T-helper 1 cell treated with Interleukin-12 subunit alpha and Interleukin-12 subunit beta and Interleukin-4 antibody, amounts not matched to agents 30 ng/mL and 1 ng/mL, for 36 hours (primary cell): ENCODE data around the gene C19orf12. TPM values are rescaled to one million over a fixed set of nuclear protein-coding genes. Genes with fewer than 3 reads are reported as not detected.
"Not testable (repeated sequence)": the region's sequence is repeated elsewhere in the genome, so short reads cannot be mapped to it uniquely, and the experiment has no call there.

Source experiments
- intact Hi-C: fragments of 100-400 bp; cut with micrococcal nuclease; formaldehyde crosslinking; loops from one replicate; pipeline ENCODE4 v1.15.1; 2024
- total RNA-seq: library from RNA; stranded (reverse); gene quantifications from 2 replicates; pipeline ENCODE4 v1.2.3, GENCODE V29; 2022

Gene C19orf12
- total RNA-seq, 1 donor from 2014 or later: 53.8 TPM

DNA sequence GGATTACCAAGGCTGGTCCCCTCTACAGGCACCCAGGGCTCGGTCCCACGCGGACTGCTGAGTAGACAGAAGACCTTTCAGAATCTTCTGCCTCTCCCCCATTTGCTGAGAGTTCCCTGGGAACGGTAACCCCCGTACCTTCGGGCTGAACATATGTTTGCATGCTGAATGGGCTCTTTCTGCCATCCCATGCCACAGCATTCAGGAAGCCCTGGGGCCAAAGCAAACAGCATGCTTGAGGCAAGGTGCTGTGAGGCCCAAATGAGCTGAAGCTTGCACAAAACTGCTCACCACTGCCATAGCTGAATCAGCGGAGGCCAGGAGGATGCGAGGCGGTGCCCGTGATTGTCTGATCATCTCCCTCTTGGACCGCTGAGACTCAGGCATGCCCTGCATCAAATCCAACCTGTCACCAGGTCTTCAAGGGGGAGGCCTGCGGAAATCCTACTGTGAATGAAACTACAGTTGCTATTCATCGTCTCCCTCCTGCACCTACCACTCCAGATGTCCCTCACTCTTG lies 16.3 kb upstream of the C19orf12 start:
- intact Hi-C loops: loop anchor here (5.0 kb wide), 1 partner anchor 496 kb away; no protein-coding TSS in a partner anchor

DNA sequence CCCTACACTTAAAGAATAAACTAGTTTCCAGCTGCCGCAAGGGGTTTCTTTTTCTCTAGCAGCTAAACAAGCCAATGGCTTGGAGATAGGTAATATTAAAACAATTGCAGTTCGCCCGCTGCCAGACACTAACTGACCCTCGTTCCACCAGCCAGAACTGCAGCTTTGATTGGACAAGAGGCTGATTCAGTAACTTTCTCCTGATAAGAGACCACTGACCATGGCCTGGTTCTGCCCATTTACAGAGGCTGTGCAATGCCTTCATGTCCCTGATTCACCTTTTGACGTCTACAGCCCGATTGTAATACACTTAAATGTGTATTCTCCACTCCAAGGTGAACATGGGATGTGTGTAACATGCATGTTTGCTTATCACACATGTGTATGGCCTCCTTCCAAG lies 12.8 kb upstream of the C19orf12 start:
- intact Hi-C loops: no loop called here

DNA sequence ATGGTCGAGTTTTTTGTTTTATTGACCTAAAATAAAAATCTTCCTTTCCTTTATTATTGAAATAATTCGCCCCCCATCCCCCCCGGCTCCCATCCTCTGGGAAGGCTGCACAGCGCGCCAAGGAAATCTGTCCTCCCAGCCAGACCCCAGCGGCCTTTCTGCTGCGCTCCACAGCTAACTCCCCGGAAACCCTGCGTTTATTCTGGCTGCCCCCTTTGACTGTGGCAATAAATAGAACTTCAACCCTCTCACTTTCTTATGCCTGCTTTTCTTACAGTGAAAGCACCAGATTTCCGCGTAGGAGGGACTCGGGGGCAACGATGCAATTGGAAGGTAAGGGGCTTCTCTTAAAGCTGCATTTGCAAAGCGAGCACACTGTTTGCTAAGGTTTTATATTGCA lies 9.7 kb upstream of the C19orf12 start:
- intact Hi-C loops: no loop called here

DNA sequence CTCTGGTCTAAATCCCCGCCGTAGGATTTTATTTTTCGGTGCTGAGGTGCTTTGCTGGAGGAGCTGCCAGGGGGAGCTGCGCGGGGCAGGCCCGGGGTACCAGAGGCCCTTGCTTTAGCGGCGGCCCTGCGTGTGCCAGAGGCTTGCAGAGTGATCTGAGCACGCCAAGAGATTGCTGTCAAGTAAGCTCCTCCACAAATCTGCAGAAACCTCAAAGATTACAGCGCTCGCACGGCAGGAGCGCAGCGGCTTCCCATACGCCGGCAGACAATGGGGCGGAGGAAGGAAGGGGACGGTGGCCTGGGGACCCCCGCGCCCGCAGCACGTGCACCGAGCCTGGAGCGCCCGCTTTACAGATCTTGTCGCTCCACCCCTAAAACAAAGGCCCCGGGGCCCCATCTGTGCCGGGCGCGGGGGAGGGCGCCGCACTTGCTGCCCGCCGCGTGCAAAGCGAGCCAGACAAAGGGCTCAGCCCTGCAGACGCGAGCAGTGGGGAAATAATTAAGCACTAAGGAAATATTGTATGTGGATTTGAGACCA lies 9.1 kb upstream of the C19orf12 start:
- intact Hi-C loops: no loop called here

DNA sequence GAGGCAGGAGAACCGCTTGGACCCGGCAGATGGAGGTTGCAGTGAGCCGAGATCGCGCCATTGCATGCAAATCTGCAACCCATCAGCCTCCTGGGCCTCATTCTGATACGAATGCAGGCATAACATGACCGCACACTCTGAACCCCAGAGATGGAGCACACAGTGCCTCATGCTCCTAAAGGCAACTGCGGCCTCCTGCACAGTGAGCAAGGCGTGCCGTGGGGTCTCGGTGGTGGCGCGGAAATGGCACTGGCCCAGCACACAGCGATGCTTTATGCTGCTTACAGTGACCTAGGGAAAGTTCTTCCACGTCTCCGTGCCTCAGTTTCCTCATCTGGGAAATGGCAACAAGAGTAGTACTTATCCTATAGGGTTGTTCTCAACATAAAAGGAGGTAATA lies 2.0 kb upstream of the C19orf12 start:
- intact Hi-C loops: loop anchor here (2.0 to 5.0 kb wide), 2 partner anchors 188 to 250 kb away; no protein-coding TSS in a partner anchor

DNA sequence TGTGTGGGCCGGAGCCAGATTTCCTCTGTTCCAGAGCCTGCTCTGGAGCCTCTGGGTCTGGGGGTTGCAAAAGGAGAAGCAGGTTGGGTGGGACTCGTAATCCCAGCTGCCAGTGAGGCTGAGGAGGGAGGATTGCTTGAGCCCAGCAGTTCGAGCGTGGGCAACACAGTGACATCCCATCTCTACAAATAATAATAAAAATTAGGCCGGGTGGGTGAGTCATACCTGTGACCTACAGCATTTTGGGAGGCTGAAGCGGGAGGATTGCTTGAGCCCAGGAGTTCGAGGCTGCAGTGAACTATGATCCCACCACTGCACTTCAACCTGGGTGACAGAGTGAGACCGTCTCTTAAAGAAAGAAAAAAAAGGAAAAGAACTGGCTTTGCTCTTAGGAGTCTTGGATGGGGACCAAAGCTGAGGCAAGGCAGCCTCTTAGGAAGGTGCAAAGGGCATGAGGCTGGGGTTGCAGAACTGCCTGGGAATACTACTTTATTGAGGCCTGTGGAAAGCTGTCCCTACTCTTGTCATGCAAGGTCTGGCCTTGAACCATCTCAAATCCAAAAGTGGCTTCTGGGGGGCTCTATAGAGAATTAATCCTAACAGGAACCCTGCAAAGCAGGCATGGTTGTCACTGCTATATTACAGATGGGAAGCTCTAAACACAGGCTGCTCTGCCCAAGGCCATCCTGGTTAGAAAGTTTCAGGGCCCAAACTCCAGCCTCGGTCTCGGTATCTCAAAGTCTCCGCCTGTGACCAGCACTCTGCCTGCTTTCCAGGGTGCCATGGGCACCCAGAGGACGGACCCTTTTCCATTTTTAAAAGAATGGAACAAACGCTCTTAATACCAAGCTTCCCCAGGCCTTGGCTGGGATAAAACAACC lies 880 bp upstream of the C19orf12 start:
- intact Hi-C loops: loop anchor here (1.0 to 5.0 kb wide), 11 partner anchors 22 to 249 kb away; partner anchors contain the start of genes CCNE1, PLEKHF1 and POP4

DNA sequence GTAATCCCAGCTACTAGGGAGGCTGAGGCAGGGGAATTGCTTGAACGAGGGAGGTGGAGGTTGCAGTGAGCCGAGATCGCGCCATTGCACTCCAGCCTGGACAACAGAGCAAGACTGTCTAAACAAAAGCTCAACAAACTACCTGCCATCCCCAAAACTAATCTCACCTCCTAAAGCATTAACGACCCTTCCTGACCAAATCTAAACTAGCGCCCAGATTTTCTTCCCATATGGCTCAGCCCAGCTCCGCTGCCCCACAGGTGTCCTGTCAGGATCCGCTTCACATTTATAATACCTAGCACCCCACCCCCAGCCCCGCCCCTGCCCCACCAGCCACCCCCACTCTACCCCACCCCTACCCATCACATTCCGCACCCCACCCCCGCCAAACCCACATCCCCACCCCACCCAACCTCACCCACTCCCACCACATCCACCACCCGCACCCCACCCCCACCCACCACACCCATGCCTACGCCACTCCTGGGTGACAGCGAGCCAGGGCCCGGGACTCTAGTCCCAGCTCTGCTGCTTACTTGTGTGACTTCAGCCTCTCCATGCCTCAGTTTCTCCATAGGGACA lies 599 bp downstream of the C19orf12 start:
- intact Hi-C loops: loop anchor here (1.0 to 5.0 kb wide), 5 partner anchors 9 to 502 kb away; partner anchors contain the start of genes UQCRFS1 and URI1

DNA sequence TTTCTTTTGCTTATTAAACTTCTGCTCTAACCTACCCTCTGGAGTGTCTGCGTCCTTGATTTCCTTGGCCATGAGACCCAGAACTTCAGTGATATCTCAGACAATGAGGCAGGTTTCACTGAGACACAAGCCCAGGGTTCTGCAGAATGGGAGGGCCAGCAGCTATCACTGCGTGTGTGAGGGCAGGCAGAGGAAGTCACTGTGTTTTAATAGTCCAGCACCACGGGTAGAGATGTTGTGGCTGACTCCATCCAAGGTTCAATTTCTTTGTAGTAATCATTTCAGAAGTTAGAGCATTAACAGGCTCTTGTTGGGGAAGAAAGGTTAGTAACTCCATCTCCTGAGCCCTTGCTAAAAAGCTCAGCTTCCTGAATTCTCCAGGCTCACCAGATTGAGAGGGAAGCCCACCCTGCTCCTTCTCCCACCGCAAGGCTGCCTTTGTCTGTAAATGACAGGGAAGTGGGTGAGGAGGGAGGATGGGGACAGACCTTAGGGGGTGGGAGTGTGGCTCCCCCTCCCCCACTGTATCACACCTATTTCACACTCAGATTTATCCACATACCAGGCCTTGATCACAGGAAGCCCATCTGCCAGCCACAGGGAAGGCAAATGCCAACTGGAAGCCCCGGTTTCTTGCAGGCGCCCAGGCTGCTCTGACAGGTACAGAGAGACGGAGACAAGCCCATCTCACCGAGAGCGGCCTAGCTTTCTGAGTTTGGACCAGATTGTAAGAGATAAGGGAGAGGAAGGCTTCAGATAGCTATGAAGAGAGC lies 2.1 kb downstream of the C19orf12 start:
- intact Hi-C loops: loop anchor here (5.0 kb wide), 1 partner anchor 501 kb away; the partner anchor contains the start of gene UQCRFS1

DNA sequence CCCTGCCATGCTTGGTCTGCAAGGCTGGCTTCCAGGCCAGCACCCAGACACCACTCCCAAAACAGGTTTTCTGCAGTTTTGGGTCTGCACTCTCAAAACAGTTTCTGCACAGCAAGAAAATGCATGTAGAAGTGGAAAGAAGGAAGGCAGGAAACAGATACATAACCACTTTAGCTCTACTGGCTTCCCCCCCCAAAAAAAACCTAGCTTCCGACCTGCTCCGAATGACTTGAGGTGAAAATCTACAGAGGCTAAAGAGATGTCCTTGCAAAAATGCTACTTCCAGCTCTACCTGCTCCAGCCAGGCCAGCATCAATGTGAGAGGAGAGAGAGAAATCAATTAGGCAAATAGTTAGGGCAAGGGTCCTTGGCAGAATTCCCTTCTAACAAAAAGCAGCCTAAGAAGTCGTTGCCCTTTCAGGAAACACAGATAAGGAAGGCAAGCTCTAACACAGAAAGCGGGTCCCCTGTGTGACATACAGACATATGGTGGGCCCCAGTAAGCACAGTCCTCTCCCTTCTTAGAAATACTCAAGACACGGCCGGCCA lies 3.4 kb downstream of the C19orf12 start:
- intact Hi-C loops: loop anchor here (5.0 kb wide), 1 partner anchor 499 kb away; the partner anchor contains the start of gene UQCRFS1

DNA sequence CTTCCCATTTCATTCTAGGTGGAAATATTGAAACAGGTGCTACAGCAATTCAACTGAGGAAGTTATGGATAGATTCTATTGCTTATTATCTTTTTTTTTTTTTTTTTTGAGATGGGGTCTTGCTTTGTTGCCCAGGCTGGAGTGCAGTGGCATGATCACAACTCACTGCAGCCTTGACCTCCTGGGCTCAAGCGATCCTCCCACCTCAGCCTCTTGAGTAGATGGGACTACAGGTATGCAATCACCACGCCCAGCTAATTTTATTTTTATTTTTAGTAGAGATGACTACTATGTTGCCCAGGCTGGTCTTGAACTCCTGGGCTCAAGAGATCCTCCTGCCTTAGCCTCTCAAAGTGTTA lies 5.6 kb downstream of the C19orf12 start:
- intact Hi-C loops: not testable (repeated sequence)

DNA sequence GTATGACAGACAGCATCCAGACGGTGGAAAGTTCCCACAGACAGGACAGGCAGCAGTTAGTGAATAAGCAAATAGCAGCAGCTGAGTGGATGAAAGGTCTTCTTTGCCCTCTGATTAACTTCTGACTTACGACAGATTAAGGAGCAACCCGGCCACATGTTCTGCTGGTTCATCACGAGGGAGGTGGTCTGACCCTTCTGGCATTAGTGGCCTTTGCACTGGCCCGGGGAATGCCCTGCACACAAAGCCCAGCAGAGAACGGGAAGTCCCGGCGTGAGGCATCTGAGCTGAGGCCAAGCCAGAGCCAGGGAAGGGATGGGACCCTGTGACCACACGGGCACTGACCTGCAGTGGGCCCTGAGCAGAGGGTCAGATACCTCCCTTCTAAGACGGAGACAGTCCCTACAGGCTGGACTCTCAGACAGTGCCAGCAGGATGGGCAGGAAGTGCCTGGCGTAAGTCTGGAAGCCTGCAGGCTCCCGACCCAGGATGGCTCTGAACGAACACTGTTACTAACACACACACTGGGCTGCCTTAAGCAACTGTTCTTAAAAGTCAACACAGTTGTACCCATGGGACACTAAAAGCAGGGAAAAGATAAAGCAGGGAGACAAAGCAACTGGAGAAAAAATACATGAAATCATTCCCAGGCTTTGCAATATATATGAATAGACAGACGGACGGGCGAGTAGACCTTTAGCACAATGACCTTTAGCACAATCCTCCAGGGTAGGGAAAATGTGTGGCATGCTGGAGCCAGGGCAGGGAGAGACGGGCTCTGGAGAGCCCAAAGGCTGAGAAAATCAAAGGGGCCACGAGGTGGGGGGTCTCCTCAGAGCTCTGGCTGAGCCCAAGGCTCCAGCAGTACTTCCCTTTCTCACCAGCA lies 6.3 kb downstream of the C19orf12 start:
- intact Hi-C loops: no loop called here

DNA sequence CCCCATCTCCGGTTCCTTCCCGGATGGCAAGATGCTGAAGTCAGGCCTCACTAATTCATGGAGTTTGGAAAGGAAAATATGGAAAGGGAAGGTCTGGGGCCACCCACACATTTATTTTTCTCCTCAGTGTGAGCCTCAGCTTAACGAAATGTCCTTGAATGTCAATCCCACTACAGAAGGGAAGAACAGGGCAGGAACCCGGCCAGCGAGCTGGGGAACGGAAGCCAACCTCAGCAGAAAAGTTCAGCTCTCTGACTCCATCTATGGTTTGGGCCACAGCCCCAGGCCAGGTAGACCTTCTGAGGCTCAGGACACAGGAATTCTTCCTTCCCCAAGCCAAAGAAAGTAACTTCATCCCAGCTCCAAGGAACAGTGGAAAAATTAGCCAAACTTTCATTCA lies 8.4 kb downstream of the C19orf12 start:
- intact Hi-C loops: no loop called here

DNA sequence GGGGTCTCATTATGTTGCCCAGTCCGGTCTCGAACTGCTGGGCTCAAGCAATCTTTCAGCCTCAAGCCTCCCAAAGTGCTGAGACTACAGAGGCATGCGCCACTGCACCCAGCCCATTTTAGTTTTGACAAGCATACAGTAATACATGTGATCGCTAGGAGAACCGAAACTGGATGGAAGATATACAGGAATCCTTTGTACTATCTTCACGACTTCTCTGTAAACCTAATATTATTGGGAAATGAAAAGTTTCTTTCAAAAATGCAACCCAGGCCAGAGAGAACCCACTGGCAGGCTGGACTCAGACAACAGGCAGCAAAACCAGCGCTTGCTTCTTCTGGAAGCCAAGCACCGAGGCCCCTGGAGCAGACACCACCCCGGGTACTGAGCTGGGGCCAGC lies 9.4 kb downstream of the C19orf12 start:
- intact Hi-C loops: loop anchor here (1.0 kb wide), 2 partner anchors 9 to 95 kb away; no protein-coding TSS in a partner anchor

DNA sequence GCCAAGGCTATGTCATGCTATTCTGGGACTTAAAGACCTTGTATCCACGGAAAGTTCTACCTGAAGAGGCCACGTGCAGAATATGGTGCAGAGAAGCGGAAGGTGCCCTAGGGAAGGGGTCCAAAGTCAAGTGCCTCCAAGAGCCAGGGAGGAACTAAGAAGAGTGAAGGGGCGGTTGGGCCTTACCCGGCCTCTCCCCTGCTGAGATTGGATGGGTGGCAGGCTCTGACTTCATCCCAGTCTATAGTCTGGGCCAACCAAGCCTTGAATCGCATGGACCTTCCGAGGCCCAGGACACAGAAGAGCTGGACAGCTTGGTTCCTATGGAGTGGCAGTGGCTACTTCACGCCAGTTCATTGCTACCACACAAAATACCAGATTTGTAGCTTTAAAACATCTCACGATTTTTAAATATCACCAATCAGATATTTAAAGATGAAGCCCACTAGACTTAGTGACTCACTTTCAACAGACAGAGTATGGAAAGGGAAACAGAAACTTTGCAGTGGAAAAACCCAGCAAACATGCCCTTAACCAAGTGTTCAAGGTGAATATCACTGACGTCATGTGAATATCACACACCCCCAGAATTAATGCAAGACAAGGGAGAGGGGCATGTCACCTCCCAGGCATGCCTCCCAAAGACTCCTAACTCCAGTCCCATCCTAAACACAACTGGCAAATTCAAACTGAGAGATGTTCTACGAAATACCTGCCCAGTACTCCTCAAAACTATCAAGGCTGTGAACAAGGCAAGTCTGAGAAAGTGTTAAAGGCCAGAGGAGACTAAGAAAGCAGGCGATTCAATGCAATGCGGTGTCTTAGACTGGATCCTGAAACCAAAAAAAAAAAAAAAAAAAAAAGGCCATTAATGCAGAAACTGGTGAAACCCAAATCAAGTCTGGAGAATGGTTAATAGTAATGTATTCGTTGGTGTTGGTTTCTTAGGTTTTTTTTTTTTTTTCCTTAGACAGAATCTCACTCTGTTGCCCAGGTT lies 10.2 kb downstream of the C19orf12 start:
- intact Hi-C loops: loop anchor here (1.0 kb wide), 2 partner anchors 9 to 95 kb away; no protein-coding TSS in a partner anchor

DNA sequence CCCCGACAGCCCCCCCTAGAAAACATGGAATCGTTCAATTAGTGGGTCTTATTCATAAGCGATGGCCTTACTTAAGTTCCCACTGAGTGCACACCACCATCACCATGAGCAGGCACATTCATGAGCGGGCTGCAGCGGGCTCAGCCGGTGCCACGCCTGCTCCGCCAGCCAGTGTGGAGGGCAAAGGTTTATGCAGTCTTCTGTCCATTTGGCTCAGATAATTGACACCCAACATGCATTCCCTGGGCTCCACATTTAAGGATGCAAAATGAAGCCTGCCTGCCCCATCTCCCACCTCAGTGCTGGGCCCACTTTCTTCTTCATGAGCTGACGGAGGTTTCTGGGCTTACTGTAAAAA lies 12.1 kb downstream of the C19orf12 start:
- intact Hi-C loops: no loop called here

DNA sequence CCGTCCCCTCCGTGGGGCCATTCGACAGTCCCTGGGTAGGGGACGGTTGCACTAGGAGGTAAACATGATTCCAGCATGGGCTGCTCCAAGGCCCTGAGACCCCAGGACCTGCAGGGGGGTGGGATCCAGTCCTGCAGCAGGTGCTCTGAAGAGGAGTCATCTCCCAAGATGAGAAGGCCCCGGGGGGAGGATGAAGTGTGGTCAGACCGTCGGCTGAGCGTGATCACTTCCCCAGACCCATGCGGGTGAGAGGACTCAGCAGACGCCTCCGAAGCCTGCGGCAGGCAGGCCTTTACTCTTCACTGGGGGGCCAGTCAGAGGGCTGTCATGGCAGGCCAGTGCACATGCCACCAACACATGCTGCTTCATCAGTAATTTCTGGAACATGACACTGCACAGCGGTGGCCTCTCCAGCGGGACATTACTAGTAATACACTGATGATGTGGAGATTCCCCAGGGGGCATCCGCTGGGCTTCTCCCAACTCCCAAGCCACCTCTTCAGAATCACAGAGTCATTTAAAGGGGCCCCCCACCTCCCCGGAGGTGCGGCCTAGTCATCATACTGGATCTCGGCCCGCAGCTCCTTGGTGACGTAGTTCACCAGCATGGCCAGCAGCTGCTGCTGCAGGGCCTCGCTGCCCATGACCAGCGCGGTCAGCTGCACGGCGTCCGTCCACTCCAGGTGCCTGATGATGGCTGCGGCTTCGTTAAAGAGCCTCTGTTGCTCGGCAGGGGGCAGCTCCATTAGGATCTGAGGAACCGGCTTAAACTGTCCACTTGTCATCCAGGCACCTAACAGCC lies 12.7 kb downstream of the C19orf12 start:
- intact Hi-C loops: no loop called here

DNA sequence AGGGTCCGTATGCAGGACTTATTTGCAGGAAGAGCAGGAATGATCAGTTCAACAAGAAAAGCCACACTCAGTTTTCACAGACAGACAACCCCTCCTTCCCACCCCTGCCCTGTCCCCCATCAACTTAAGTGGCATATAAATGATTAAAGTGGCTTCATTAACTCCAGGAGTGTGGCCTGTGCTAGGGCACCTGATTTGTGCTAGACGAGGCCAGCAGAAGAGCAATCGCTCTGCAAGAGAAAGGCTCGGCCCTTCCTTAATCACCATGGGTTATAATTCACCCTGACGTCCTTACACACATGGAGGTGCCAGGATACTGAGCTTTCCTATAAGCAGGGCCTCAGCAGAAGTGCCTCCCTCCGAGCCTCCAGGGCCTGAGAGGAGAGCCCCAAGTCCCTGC lies 14.6 kb downstream of the C19orf12 start:
- intact Hi-C loops: no loop called here

DNA sequence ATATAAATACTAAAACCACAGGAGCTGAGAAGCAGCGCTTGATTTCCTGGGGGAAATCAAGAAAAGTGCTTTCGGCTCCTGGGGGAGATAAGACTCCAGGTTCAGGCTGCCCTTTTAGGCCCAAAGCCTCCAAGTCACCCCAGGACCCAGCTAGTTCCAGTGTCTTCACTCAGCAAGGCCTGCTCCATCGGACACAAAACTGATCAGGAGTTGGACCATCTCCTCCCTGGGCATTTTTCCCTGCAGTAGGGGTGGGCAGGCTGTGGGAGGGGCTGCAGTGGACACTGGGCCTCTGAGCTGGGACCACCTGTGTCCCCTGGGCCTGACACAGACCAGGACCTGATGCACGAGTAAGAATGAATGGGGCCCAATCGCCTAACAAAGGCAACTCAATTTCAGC lies 15.2 kb downstream of the C19orf12 start:
- intact Hi-C loops: no loop called here
